H1 (cell line): Measurements from ENCODE around the gene R3HDM1. TPM values are rescaled to one million over a fixed set of nuclear protein-coding genes. Genes with fewer than 3 reads are reported as not detected.

Experiments used
- CTCF ChIA-PET: fragments of 300-600 bp; sonication (Branson Sonifier 250); formaldehyde crosslinking; loops from one replicate; lab custom pipeline; 2021; ENCODE audit not compliant: partially characterized antibody; lab: Charles Lee
- POLR2A ChIA-PET: fragments of 300-600 bp; sonication (Branson Sonifier 250); formaldehyde crosslinking; loops from one replicate; lab custom pipeline; 2021; ENCODE audit warnings: inconsistent platforms; ENCODE audit not compliant: partially characterized antibody; lab: Charles Lee
- DNase-seq, 2 experiments: peaks; one replicate each; pipeline versions ENCODE4 v3.0.0 to v3.0.0-alpha.2; 2010 to 2022; ENCODE audit warnings: low spot score in 2 of 2, low read depth in 1 of 2, mixed read lengths in 1 of 2
- FAIRE-seq: peaks from 2 replicates; lab custom pipeline; 2011; peaks lifted over from hg19 to GRCh38; lab: Jason Lieb, UNC
- H2AFZ ChIP-seq: 2 replicates; pipeline ENCODE4 v1.8.1; 2012; ENCODE audit warnings: low read length, inconsistent platforms
- H2AK5ac ChIP-seq: 2 replicates; pipeline ENCODE4 v1.6.1; 2013; ENCODE audit warnings: low read depth, low read length
- H2BK120ac ChIP-seq: replicated peaks from 2 replicates; pipeline ENCODE3; 2013; ENCODE audit warnings: low read depth, low read length, inconsistent platforms
- H2BK12ac ChIP-seq: 2 replicates; pipeline ENCODE4 v1.6.1; 2013; ENCODE audit warnings: low read depth, low read length
- H2BK15ac ChIP-seq: 2 replicates; pipeline ENCODE4 v1.6.1; 2013; ENCODE audit warnings: low read length
- H2BK20ac ChIP-seq: 2 replicates; pipeline ENCODE4 v1.6.1; 2013; ENCODE audit warnings: low read length
- H2BK5ac ChIP-seq: 2 replicates; pipeline ENCODE4 v1.6.1; 2013; ENCODE audit warnings: low read depth, low read length
- H3K14ac ChIP-seq: 2 replicates; pipeline ENCODE4 v1.6.1; 2013; ENCODE audit warnings: inconsistent platforms; ENCODE audit not compliant: insufficient read length
- H3K18ac ChIP-seq: 2 replicates; pipeline ENCODE4 v1.6.1; 2013; ENCODE audit warnings: low read length; ENCODE audit errors: extremely low read depth
- H3K23ac ChIP-seq: 2 replicates; pipeline ENCODE4 v1.6.1; 2013; ENCODE audit warnings: inconsistent platforms; ENCODE audit not compliant: insufficient read length
- H3K23me2 ChIP-seq: 2 replicates; pipeline ENCODE4 v1.6.1; 2013; ENCODE audit warnings: low read depth, low read length
- H3K27ac ChIP-seq: 2 replicates; pipeline ENCODE4 v1.6.1; 2011; ENCODE audit warnings: low read depth, low read length, inconsistent platforms
- H3K27me3 ChIP-seq, 4 experiments: replicated peaks in 1 of 4; 1 replicate in 1 of 4; 2 replicates in 3 of 4; pipeline versions ENCODE4 v1.6.1 to v1.8.1; 2011 to 2013; ENCODE audit warnings: low read length in 3 of 4, mild to moderate bottlenecking in 3 of 4, inconsistent platforms in 2 of 4, mixed read lengths in 2 of 4, moderate library complexity in 1 of 4; ENCODE audit not compliant: control insufficient read depth in 3 of 4, insufficient read depth in 3 of 4; ENCODE audit errors: extremely low read depth in 1 of 4
- H3K36me3 ChIP-seq, 4 experiments: 2 replicates each; pipeline versions ENCODE4 v1.6.1 to v1.8.1; 2011 to 2013; ENCODE audit warnings: mild to moderate bottlenecking in 4 of 4, low read length in 3 of 4, moderate library complexity in 2 of 4, control low read depth in 1 of 4, inconsistent platforms in 1 of 4; ENCODE audit not compliant: insufficient read depth in 4 of 4, control insufficient read depth in 2 of 4
- H3K4ac ChIP-seq: replicated peaks from 2 replicates; pipeline ENCODE3; 2013; ENCODE audit warnings: low read length, low read depth, mixed read lengths, inconsistent platforms; ENCODE audit not compliant: insufficient read length
- H3K4me1 ChIP-seq, 4 experiments: replicated peaks in 1 of 4; 1 replicate in 1 of 4; 2 replicates in 3 of 4; pipeline versions ENCODE4 v1.6.1 to v1.8.1; 2011 to 2013; ENCODE audit warnings: low read length in 3 of 4, inconsistent platforms in 2 of 4, mixed read lengths in 1 of 4; ENCODE audit not compliant: insufficient read depth in 4 of 4, control insufficient read depth in 3 of 4
- H3K4me2 ChIP-seq, 2 experiments: 2 replicates each; pipeline versions ENCODE4 v1.6.1 to v1.8.1; 2011 to 2013; ENCODE audit warnings: low read depth in 2 of 2, low read length in 2 of 2, control low read depth in 1 of 2, inconsistent platforms in 1 of 2, mild to moderate bottlenecking in 1 of 2; ENCODE audit not compliant: insufficient read depth in 1 of 2
- H3K4me3 ChIP-seq, 4 experiments: fragments of 200-600, 300-600 bp in 1 of 4; sonication (generic), shearing (Covaris generic), sonication (Bioruptor Twin) in 1 of 4; 2 replicates each; pipeline versions ENCODE4 v1.5.1 to v1.8.1; 2011 to 2016; ENCODE audit warnings: low read length in 4 of 4, low read depth in 3 of 4, control low read depth in 2 of 4, inconsistent platforms in 2 of 4, mild to moderate bottlenecking in 2 of 4, mixed read lengths in 1 of 4, moderate library complexity in 1 of 4; ENCODE audit not compliant: insufficient read depth in 2 of 4; ENCODE audit errors: extremely low read depth in 1 of 4
- H3K56ac ChIP-seq: replicated peaks from 2 replicates; pipeline ENCODE3; 2013; ENCODE audit warnings: low read depth, mild to moderate bottlenecking, mixed read lengths, low read length, inconsistent platforms; ENCODE audit not compliant: insufficient read length
- H3K79me1 ChIP-seq: 2 replicates; pipeline ENCODE4 v1.6.1; 2013; ENCODE audit warnings: low read depth, low read length, control low read depth
- H3K79me2 ChIP-seq, 2 experiments: 2 replicates each; pipeline versions ENCODE4 v1.6.1 to v1.8.1; 2012 to 2013; ENCODE audit warnings: low read length in 2 of 2, mild to moderate bottlenecking in 2 of 2, inconsistent platforms in 1 of 2; ENCODE audit not compliant: insufficient read depth in 2 of 2, control insufficient read depth in 1 of 2
- H3K9ac ChIP-seq, 4 experiments: replicated peaks in 1 of 4; 1 replicate in 1 of 4; 2 replicates in 3 of 4; pipeline versions ENCODE4 v1.6.1 to v1.8.1; 2011 to 2013; ENCODE audit warnings: low read depth in 3 of 4, low read length in 3 of 4, control low read depth in 2 of 4, mild to moderate bottlenecking in 2 of 4, moderate library complexity in 2 of 4, inconsistent platforms in 1 of 4; ENCODE audit errors: extremely low read depth in 1 of 4
- H3K9me3 ChIP-seq, 2 experiments: 2 replicates each; pipeline versions ENCODE4 v1.6.1 to v1.8.1; 2012 to 2013; ENCODE audit warnings: mild to moderate bottlenecking in 2 of 2, moderate library complexity in 2 of 2, control low read depth in 1 of 2, inconsistent platforms in 1 of 2, low read depth in 1 of 2, low read length in 1 of 2, mixed read lengths in 1 of 2; ENCODE audit not compliant: insufficient read depth in 2 of 2
- H4K20me1 ChIP-seq, 2 experiments: replicated peaks in 1 of 2; 2 replicates each; pipeline versions ENCODE3 to v1.8.1; 2011 to 2013; ENCODE audit warnings: inconsistent platforms in 2 of 2, low read length in 2 of 2, mild to moderate bottlenecking in 1 of 2; ENCODE audit not compliant: insufficient read depth in 2 of 2, control insufficient read depth in 1 of 2
- H4K5ac ChIP-seq: 2 replicates; pipeline ENCODE4 v1.6.1; 2013; ENCODE audit warnings: low read length, low read depth, mixed read lengths, inconsistent platforms; ENCODE audit not compliant: insufficient read length
- H4K8ac ChIP-seq: 2 replicates; pipeline ENCODE4 v1.8.0; 2013; ENCODE audit warnings: mild to moderate bottlenecking, moderate library complexity, low read length, inconsistent platforms; ENCODE audit not compliant: insufficient read depth; ENCODE audit errors: extremely low read depth
- H4K91ac ChIP-seq: replicated peaks from 2 replicates; pipeline ENCODE3; 2013; ENCODE audit warnings: low read length, mixed read lengths, inconsistent platforms; ENCODE audit not compliant: insufficient read length
- ATF3 ChIP-seq: IDR thresholded peaks from 2 replicates; pipeline ENCODE4 v1.6.1; 2011; ENCODE audit warnings: low read depth, mild to moderate bottlenecking, low read length; ENCODE audit not compliant: insufficient read depth
- NRF1 ChIP-seq: IDR thresholded peaks from 2 replicates; pipeline ENCODE4 v1.6.1; 2011; ENCODE audit warnings: mild to moderate bottlenecking, low read depth, low read length, improper control_type of control experiment
- TCF12 ChIP-seq: IDR thresholded peaks from 2 replicates; pipeline ENCODE4 v1.6.1; 2011; ENCODE audit warnings: low read depth, mild to moderate bottlenecking, low read length
- WGBS, 2 experiments: shearing (Covaris generic) in 1 of 2; methylation state at CpG; one replicate each; pipeline versions ENCODE4 v1.1.6 to v1.1.7; 2013 to 2015; ENCODE audit warnings: low lambda C conversion rate in 2 of 2, mixed read lengths in 2 of 2, inconsistent platforms in 1 of 2, low coverage in 1 of 2, missing lambda C conversion rate in 1 of 2; ENCODE audit not compliant: insufficient replicate concordance in 2 of 2, insufficient coverage in 1 of 2, insufficient read length in 1 of 2; ENCODE audit errors: extremely low coverage in 1 of 2, missing lambda C conversion rate in 1 of 2; 5-methylcytosine and 5-hydroxymethylcytosine counted together
- polyA plus RNA-seq, 7 experiments: library from polyadenylated mRNA; depleted of rRNA in 3 of 7; stranded (reverse) in 5 of 7; unstranded in 2 of 7; fragments of >200 nt in 5 of 7; fragments of 200-250 nt in 2 of 7; gene quantifications; 1 replicate in 5 of 7; 2 replicates in 1 of 7; 4 replicates in 1 of 7; pipeline versions ENCODE4 v1.2.1 to v1.2.3, GENCODE V29; 2011 to 2013; ENCODE audit warnings: missing spikeins in 2 of 7, mixed read lengths in 2 of 7
- total RNA-seq: library from RNA; stranded (reverse); fragmentation: NEBNext Ultra II Directional; extraction: Animal tissue kit (Norgen Biotek cat#: 25700); gene quantifications from 2 replicates; pipeline ENCODE4 v1.2.1, GENCODE V29; 2021

R3HDM1 gene
- total and polyA plus RNA-seq, 2 of the 8 experiments (the other 6 are each of a cell fraction or from before 2014, with no cell fraction given), result 77.7 to 120 TPM

GRCh38 chr2:135740206-135740605, 208.9 kb downstream of the R3HDM1 start:
- CTCF ChIA-PET, result interaction anchor here (0.8 to 4.0 kb wide), 7 partner anchors 8 to 432 kb away, joined by 3 to 19 read pairs (median 4); no protein-coding TSS in a partner anchor
- no peak for FAIRE-seq
- TF ChIP-seq NRF1 (no peak), TCF12 (no peak), ATF3 (no peak)

More at GRCh38 chr2:135740206-135740605, 208.9 kb downstream of the R3HDM1 start:
- Histone ChIP-seq H3K4me1 (peaks cover 0 to 6% (median 3%) of the 10 kb centered on the region in 4 experiments; a peak in 2 of 7 replicates), H4K8ac (no peak overlapping the region), H3K9me3 (no peaks in the 10 kb centered on the region; a peak in 1 of 4 replicates), H3K18ac (no peak overlapping the region), H3K4me3 (no peak overlapping the region), H3K27me3 (no peaks in the 10 kb centered on the region), H3K4me2 (no peak overlapping the region), H4K5ac (no peak overlapping the region), H2BK5ac (no peak overlapping the region), H3K23ac (no peak overlapping the region), H2BK15ac (no peak overlapping the region), H2BK12ac (no peak overlapping the region), H3K27ac (no peak overlapping the region), H2AK5ac (no peak overlapping the region), H2BK20ac (no peak overlapping the region), H3K4ac (no peak overlapping the region), H3K9ac (no peak overlapping the region), H3K79me1 (no peaks in the 10 kb centered on the region), H3K23me2 (no peaks in the 10 kb centered on the region; the same call in 1 of the 2 replicates), H3K14ac (no peak overlapping the region), H2AFZ (no peak overlapping the region), H4K91ac (no peak overlapping the region), H3K36me3 (no peaks in the 10 kb centered on the region), H2BK120ac (no peak overlapping the region), H3K56ac (no peak overlapping the region), H3K79me2 (peaks cover 4 to 29% of the 10 kb centered on the region in 2 experiments; a peak in 3 of 4 replicates), H4K20me1 (peaks cover 0 to 3% of the 10 kb centered on the region in 2 experiments)
- 84% methylated on average over 3 of the region's 3 CpGs; no CpG with 5 or more reads in 1 of the 2 experiments for WGBS, 2 experiments
- no peak for DNase-seq
- POLR2A ChIA-PET, result interaction anchor here (1.6 to 1.7 kb wide), 2 partner anchors 9 to 12 kb away, joined by 3 to 6 read pairs; no protein-coding TSS in a partner anchor
